ENCODE data around the gene RANBP9.

Gene RANBP9

DNA sequence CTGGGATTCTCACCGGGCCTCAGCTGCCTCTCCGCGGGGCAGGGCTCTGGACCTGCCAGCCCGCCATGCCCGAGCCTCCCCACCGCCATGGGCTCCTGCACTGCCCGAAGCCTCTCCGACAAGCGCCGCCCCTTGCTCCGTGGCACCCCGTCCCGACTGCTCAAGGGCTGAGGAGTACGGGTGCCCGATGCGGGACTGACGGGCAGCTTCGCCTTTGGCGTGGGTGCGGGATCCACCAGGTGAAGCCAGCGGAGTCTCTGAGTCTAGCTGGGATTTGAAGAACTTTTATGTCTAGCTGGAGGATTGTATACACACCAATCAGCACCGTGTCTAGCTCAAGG is 5.3 kb upstream of the RANBP9 start:
- Histone ChIP-seq H3K9me3 (no peaks in the 10 kb centered on the region), H3K36me3 (no peaks in the 10 kb centered on the region), H3K4me3 (no peak overlapping the region), H3K27ac (no peak overlapping the region), H3K4me1 (peaks cover 0 to 10% (median 5%) of the 10 kb centered on the region in 4 donors), H3K27me3 (no peaks in the 10 kb centered on the region)
- intact Hi-C loops (cut with DNase I; ENCODE audit: low total_unique reads) = loop anchor here (10.0 kb wide), 1 partner anchor 48 kb away; no protein-coding TSS in a partner anchor
- DNase-seq = no peak
- TF ChIP-seq, protein P1, sequence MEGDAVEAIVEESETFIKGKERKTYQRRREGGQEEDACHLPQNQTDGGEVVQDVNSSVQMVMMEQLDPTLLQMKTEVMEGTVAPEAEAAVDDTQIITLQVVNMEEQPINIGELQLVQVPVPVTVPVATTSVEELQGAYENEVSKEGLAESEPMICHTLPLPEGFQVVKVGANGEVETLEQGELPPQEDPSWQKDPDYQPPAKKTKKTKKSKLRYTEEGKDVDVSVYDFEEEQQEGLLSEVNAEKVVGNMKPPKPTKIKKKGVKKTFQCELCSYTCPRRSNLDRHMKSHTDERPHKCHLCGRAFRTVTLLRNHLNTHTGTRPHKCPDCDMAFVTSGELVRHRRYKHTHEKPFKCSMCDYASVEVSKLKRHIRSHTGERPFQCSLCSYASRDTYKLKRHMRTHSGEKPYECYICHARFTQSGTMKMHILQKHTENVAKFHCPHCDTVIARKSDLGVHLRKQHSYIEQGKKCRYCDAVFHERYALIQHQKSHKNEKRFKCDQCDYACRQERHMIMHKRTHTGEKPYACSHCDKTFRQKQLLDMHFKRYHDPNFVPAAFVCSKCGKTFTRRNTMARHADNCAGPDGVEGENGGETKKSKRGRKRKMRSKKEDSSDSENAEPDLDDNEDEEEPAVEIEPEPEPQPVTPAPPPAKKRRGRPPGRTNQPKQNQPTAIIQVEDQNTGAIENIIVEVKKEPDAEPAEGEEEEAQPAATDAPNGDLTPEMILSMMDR (IDR thresholded peaks at IDR 0.05) = no peak

DNA sequence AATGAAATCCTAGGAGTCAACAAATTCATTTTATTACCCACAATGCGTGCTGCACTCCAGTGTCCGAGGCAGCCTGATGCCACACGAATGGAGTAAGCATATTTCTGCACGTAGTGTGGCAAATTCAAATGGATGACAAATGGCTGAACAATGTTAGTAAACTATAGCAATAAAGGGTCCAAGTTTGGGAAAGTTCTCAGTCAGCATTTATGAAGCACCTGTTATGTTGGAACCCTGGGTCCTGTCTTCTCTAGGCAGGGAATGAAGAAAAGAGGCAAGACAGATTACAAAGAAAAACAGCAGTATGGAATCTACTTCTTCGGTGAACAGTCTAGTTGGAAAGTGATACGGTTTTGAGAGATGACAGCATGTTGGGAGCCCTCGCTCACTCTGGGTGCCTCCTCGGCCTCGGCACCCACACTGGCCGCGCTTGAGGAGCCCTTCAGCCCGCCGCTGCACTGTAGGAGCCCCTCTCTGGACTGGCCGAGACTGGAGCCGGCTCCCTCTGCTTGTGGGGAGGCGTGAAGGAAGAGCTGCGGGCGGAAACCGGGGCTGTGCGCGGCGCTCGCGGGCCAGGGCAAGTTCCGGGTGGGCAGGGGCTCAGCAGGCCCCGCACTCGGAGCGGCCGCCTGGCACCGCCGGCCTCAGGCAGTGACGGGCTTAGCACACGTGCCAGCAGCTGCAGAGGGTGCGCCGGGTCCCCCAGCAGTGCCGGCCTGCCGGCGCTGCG is 4.8 kb upstream of the RANBP9 start:
- peaks cover 0 to 10% (median 5%) of the 10 kb centered on the region in 4 donors for H3K4me1 ChIP-seq
- no peaks in the 10 kb centered on the region for H3K27me3 ChIP-seq
- no peak overlapping the region for H3K4me3 ChIP-seq
- no peak for DNase-seq
- no peaks in the 10 kb centered on the region for H3K9me3 ChIP-seq
- intact Hi-C loops (cut with DNase I; ENCODE audit: low total_unique reads) = loop anchor here (10.0 kb wide), 1 partner anchor 48 kb away; no protein-coding TSS in a partner anchor
- no peaks in the 10 kb centered on the region for H3K36me3 ChIP-seq
- TF ChIP-seq, protein P1 (IDR thresholded peaks at IDR 0.05) = no peak
- H3K27ac ChIP-seq = no peak overlapping the region

DNA sequence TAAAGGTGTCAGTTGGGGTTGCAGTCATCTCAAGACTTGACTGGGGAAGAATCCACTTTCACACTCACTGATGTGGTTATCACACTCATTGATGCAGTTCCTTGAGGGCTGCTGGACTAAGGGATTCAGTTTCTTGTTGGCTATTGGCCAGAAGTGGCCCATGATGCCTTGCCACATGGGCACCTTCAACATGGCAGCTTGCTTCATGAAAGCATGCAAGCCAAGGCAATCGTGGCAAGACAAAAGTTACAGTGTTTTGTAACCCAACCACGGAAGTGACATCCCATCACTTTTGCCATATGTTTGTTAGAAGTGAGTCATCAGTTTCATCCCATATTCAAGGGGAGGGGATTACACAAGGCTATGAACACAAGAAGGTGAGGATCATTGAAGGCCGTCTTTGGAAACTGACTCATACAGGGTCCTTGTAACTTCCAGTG is 3.8 kb upstream of the RANBP9 start:
- TF ChIP-seq, protein P1 (IDR thresholded peaks at IDR 0.05) = no peak
- DNase-seq = no peak
- H3K9me3 ChIP-seq = no peaks in the 10 kb centered on the region
- H3K4me3 ChIP-seq = no peak overlapping the region
- H3K4me1 ChIP-seq = peaks cover 0 to 10% (median 5%) of the 10 kb centered on the region in 4 donors
- H3K27ac ChIP-seq = no peak overlapping the region
- H3K36me3 ChIP-seq = no peaks in the 10 kb centered on the region
- intact Hi-C loops (cut with DNase I; ENCODE audit: low total_unique reads) = loop anchor here (10.0 kb wide), 1 partner anchor 49 kb away; no protein-coding TSS in a partner anchor
- H3K27me3 ChIP-seq = no peaks in the 10 kb centered on the region

DNA sequence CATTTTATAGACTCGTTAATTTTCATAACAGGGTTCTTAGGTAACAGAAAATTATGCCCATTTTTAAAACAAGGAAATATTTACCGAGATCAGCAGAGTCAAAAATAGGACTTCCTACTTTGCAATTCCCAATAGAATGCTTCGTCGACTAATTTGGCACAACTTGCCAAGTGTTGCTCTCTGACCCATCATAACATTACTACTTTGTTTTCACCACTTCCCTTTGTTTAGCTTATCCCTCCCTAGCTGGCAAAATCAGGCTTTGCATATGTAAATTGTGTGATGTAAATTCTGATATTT is 914 bp upstream of the RANBP9 start:
- intact Hi-C loops (cut with DNase I; ENCODE audit: low total_unique reads) = loop anchor here (10.0 kb wide), 1 partner anchor 52 kb away; no protein-coding TSS in a partner anchor
- Histone ChIP-seq H3K36me3 (no peaks in the 10 kb centered on the region), H3K9me3 (no peaks in the 10 kb centered on the region), H3K4me3 (peak overlapping the region; percentile 76 to 92), H3K27me3 (no peaks in the 10 kb centered on the region), H3K4me1 (peaks cover 0 to 17% (median 13%) of the 10 kb centered on the region in 4 donors), H3K27ac (peak overlapping the region; percentile 92 to 96)
- DNase-seq = no peak
- TF ChIP-seq, protein P1 (IDR thresholded peaks at IDR 0.05) = no peak

DNA sequence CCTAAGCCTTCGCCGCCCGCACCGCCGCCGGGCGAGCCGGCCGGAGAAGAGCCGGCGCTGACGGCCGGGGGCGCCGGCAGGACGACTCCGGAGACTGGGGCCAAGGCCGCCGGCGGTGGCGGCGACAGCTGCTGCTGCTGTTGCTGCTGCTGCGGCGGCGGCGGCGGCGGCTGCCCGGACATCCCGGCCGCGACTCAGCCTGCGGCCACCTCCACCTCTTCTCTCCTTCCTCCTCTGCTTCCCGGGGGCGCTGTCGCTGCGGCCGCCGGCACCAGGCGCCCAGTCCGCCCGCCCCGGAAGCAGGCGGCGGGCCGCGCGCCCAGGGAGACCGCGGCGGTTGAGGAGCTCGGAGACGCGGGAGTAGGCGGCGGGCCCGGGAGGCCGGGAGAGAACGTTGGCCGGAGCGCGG is 307 bp downstream of the RANBP9 start:
- Histone ChIP-seq H3K36me3 (no peaks in the 10 kb centered on the region), H3K4me3 (peak overlapping the region; percentile 76 to 92), H3K27me3 (no peaks in the 10 kb centered on the region), H3K27ac (peak overlapping the region; percentile 92 to 96), H3K9me3 (no peaks in the 10 kb centered on the region), H3K4me1 (peaks cover 0 to 29% (median 17%) of the 10 kb centered on the region in 4 donors)
- TF ChIP-seq, protein P1 (IDR thresholded peaks at IDR 0.05) = peak in 1 of 2 experiments; percentile 25
- intact Hi-C loops (cut with DNase I; ENCODE audit: low total_unique reads) = loop anchor here (10.0 kb wide), 1 partner anchor 53 kb away; no protein-coding TSS in a partner anchor
- peak in 1 of 2 donors; percentile 61 for DNase-seq
